GM19351 (cell line): Measurements from ENCODE around the gene BTLA.
A peak's percentile ranks its signal among the peaks of the same experiment; 100 is the strongest.
"Not testable (repeated sequence)": the region's sequence is repeated elsewhere in the genome, so short reads cannot be mapped to it uniquely, and the experiment has no call there.

Source experiments
- ATAC-seq: cut with Tn5 transposase; IDR thresholded peaks from one replicate; pipeline ENCODE4 v1.9.1; 2021; ENCODE audit warnings: mild to moderate bottlenecking, moderate library complexity; ENCODE audit not compliant: unreplicated experiment

Gene BTLA

GRCh38 chr3:112456147-112456546 is 43.1 kb downstream of the BTLA start:
- no peak for ATAC-seq

GRCh38 chr3:112448939-112449338 is 50.3 kb downstream of the BTLA start:
- ATAC-seq, result no peak

- no peak for ATAC-seq
These were observed 52.9 kb downstream of the BTLA start for GRCh38 chr3:112446343-112446742.

- ATAC-seq, result no peak
These were observed 53.4 kb downstream of the BTLA start for GRCh38 chr3:112445839-112446238.

GRCh38 chr3:112437146-112438022 is 61.9 kb downstream of the BTLA start:
- ATAC-seq, result peak; percentile 95

- ATAC-seq, result no peak
These were observed 69.3 kb downstream of the BTLA start for GRCh38 chr3:112429960-112430359.

GRCh38 chr3:112427123-112427522 is 72.1 kb downstream of the BTLA start:
- ATAC-seq, result no peak

- ATAC-seq, result no peak
These were observed 73.2 kb downstream of the BTLA start for GRCh38 chr3:112425858-112426750.

GRCh38 chr3:112425382-112425781 is 73.9 kb downstream of the BTLA start:
- ATAC-seq, result no peak

GRCh38 chr3:112424394-112424793 is 74.9 kb downstream of the BTLA start:
- ATAC-seq, result no peak

- ATAC-seq, result not testable (repeated sequence)
These were observed 76.4 kb downstream of the BTLA start for GRCh38 chr3:112422921-112423320.

- ATAC-seq, result not testable (repeated sequence)
These were observed 80.7 kb downstream of the BTLA start for GRCh38 chr3:112418526-112418925.

GRCh38 chr3:112417696-112418318 is 81.5 kb downstream of the BTLA start:
- no peak for ATAC-seq

- no peak for ATAC-seq
These were observed 82.7 kb downstream of the BTLA start for GRCh38 chr3:112416391-112417212.

GRCh38 chr3:112415390-112415789 is 83.9 kb downstream of the BTLA start:
- ATAC-seq, result no peak
